A549 (cell line): ENCODE data around the gene SMAD3. TPM values are rescaled to one million over a fixed set of nuclear protein-coding genes. Genes with fewer than 3 reads are reported as not detected.
A peak's percentile ranks its signal among the peaks of the same experiment; 100 is the strongest.

Source experiments
- ATAC-seq, 2 experiments: fragments of 200-7000 bp in 1 of 2; fragments of >200 bp in 1 of 2; cut with Nextera tagmentation in 1 of 2; cut with Tn5 transposase in 1 of 2; 3 replicates each; pipeline versions ENCODE4 v1.8.0 to v1.9.1; 2018 to 2020; ENCODE audit warnings: mild to moderate bottlenecking in 1 of 2, moderate library complexity in 1 of 2
- CTCF ChIA-PET: fragments of 300-600 bp; sonication (Branson Sonifier 250); formaldehyde crosslinking; extraction: SDS; loops from one replicate; lab custom pipeline; 2021; ENCODE audit warnings: antibody characterized with exemption, inconsistent platforms; lab: Yijun Ruan, JAX
- POLR2A ChIA-PET: fragments of 350-600 bp; formaldehyde crosslinking; extraction: SDS; loops from one replicate; lab custom pipeline; 2021; ENCODE audit warnings: antibody characterized with exemption, inconsistent platforms; lab: Yijun Ruan, JAX
- DNase-seq, 2 experiments: peaks; one replicate each; pipeline versions ENCODE4 v3.0.0 to v3.0.0-alpha.2; 2011 to 2016; ENCODE audit warnings: low read depth in 1 of 2, low spot score in 1 of 2
- FAIRE-seq: peaks from 2 replicates; lab custom pipeline; 2011; peaks lifted over from hg19 to GRCh38; lab: Jason Lieb, UNC
- H3K27ac ChIP-seq, 2 experiments: fragments of >200 bp; sonication (Bioruptor Twin); formaldehyde crosslinking; 3 replicates each; pipeline ENCODE4 v1.5.1; 2016 to 2017
- H3K4me1 ChIP-seq: fragments of >200 bp; sonication (Bioruptor Twin); formaldehyde crosslinking; 3 replicates; pipeline ENCODE4 v1.6.1; 2016
- H3K4me2 ChIP-seq: fragments of >200 bp; sonication (Bioruptor Twin); formaldehyde crosslinking; 3 replicates; pipeline ENCODE4 v1.6.1; 2016
- H3K4me3 ChIP-seq: fragments of >200 bp; sonication (Bioruptor Twin); formaldehyde crosslinking; 3 replicates; pipeline ENCODE4 v1.5.1; 2016
- H3K9me3 ChIP-seq: fragments of >200 bp; sonication (Bioruptor Twin); formaldehyde crosslinking; 3 replicates; pipeline ENCODE4 v1.6.1; 2016
- EHF ChIP-seq: fragments of 250-450 bp; sonication (Bioruptor Pico); IDR thresholded peaks from 2 replicates; pipeline ENCODE4 v1.5.0; 2020; ENCODE audit warnings: mild to moderate bottlenecking
- FOSB ChIP-seq: fragments of 250-450 bp; sonication (Bioruptor Pico); IDR thresholded peaks from 2 replicates; pipeline ENCODE4 v1.5.0; 2020; ENCODE audit warnings: mild to moderate bottlenecking, moderate library complexity
- HES2 ChIP-seq: fragments of >200 bp; sonication (Bioruptor Twin); formaldehyde crosslinking; IDR thresholded peaks from 2 replicates; pipeline ENCODE4 v1.6.1; 2016
- HMGXB4 ChIP-seq: fragments of 250-450 bp; sonication (Bioruptor Pico); IDR thresholded peaks from 2 replicates; pipeline ENCODE4 v1.5.0; 2021; ENCODE audit warnings: mild to moderate bottlenecking, moderate library complexity, borderline replicate concordance
- HOXA7 ChIP-seq: fragments of 250-450 bp; sonication (Bioruptor Pico); IDR thresholded peaks from 2 replicates; pipeline ENCODE4 v1.5.0; 2020; ENCODE audit warnings: mild to moderate bottlenecking, moderate library complexity
- HOXB13 ChIP-seq: fragments of 250-450 bp; sonication (Bioruptor Pico); IDR thresholded peaks from 2 replicates; pipeline ENCODE4 v1.5.0; 2020; ENCODE audit warnings: low read depth, mild to moderate bottlenecking, moderate library complexity
- HOXB5 ChIP-seq: fragments of 250-450 bp; sonication (Bioruptor Pico); IDR thresholded peaks from 2 replicates; pipeline ENCODE4 v1.5.0; 2020; ENCODE audit warnings: mild to moderate bottlenecking, moderate library complexity
- JUN ChIP-seq, 2 experiments: fragments of >200 bp; sonication (Bioruptor Twin); formaldehyde crosslinking; IDR thresholded peaks; 2 replicates in 1 of 2; 3 replicates in 1 of 2; pipeline ENCODE4 v1.6.1; 2016 to 2017
- KDM5A ChIP-seq: fragments of 200-600 bp; sonication (generic); IDR thresholded peaks from 2 replicates; pipeline ENCODE4 v1.6.1; 2016; ENCODE audit warnings: antibody characterized with exemption, mild to moderate bottlenecking
- NPAS2 ChIP-seq: fragments of 250-450 bp; sonication (Bioruptor Pico); IDR thresholded peaks from 2 replicates; pipeline ENCODE4 v1.8.0; 2022; ENCODE audit warnings: mild to moderate bottlenecking, moderate library complexity, borderline replicate concordance
- PBX3 ChIP-seq: IDR thresholded peaks from 2 replicates; pipeline ENCODE4 v1.6.1; 2012
- PHF8 ChIP-seq: fragments of 200-600 bp; sonication (generic); IDR thresholded peaks from 2 replicates; pipeline ENCODE4 v1.6.1; 2016; ENCODE audit warnings: low read depth, mild to moderate bottlenecking, antibody characterized with exemption, moderate library complexity, borderline replicate concordance
- POLR2AphosphoS2 ChIP-seq: conservative IDR thresholded peaks from 2 replicates; pipeline ENCODE4 v1.6.1; 2012; ENCODE audit warnings: low read length, improper control_type of control experiment, inconsistent platforms
- RARB ChIP-seq: fragments of 250-450 bp; sonication (Bioruptor Pico); IDR thresholded peaks from 2 replicates; pipeline ENCODE4 v1.8.0; 2021; ENCODE audit warnings: mild to moderate bottlenecking, moderate library complexity
- TFCP2L1 ChIP-seq: fragments of 250-450 bp; sonication (Bioruptor Pico); IDR thresholded peaks from 2 replicates; pipeline ENCODE4 v1.5.0; 2021; ENCODE audit warnings: mild to moderate bottlenecking
- TP53 ChIP-seq: fragments of 250-450 bp; sonication (Bioruptor Pico); IDR thresholded peaks from 2 replicates; pipeline ENCODE4 v1.5.0; 2021; ENCODE audit warnings: mild to moderate bottlenecking, moderate library complexity
- ZNF302 ChIP-seq: fragments of 250-450 bp; sonication (Bioruptor Pico); IDR thresholded peaks from 2 replicates; pipeline ENCODE4 v1.9.0; 2021; ENCODE audit warnings: inconsistent platforms, mild to moderate bottlenecking, moderate library complexity
- WGBS: methylation state at CpG from one replicate; pipeline ENCODE4 v1.1.6; 2017; ENCODE audit errors: missing lambda C conversion rate; 5-methylcytosine and 5-hydroxymethylcytosine counted together
- polyA plus RNA-seq, 4 experiments: library from polyadenylated mRNA; depleted of rRNA in 3 of 4; stranded (reverse); fragments of >200 nt; fragmentation: RNase III in 1 of 4; extraction: RNeasy Plus Mini Kit Qiagen cat#74134 plus additional on column Dnase treatment in 1 of 4; gene quantifications; 2 replicates in 3 of 4; 3 replicates in 1 of 4; pipeline ENCODE4 v1.2.3, GENCODE V29; 2011 to 2017

SMAD3 gene
- polyA plus RNA-seq, 2 of the 4 experiments (the other 2 are of a cell fraction): 74.6 to 77.2 TPM

- no peaks in the 10 kb centered on the region for H3K9me3 ChIP-seq
- TF ChIP-seq KDM5A (no peak), EHF (no peak), FOSB (CRISPR knock-in tag) (peak; percentile 71), HOXB5 (CRISPR knock-in tag) (peak; percentile 33; the same call in 1 of the 2 replicates), HOXB13 (CRISPR knock-in tag) (no peak), ZNF302 (CRISPR knock-in tag) (no peak), TFCP2L1 (peak; percentile 86), NPAS2 (no peak), PBX3 (0 out of 2 replicates have a peak, but pooled peaks have one; percentile 7), HMGXB4 (CRISPR knock-in tag) (no peak), HOXA7 (peak; percentile 91), HES2 (no peak)
- TF ChIP-seq, all 56 proteins: peak for 5
- H3K4me1 ChIP-seq: peaks cover 35% of the 10 kb centered on the region
- no peak overlapping the region for H3K4me2 ChIP-seq
- peak in 1 of 2 experiments; percentile 44 for DNase-seq
- WGBS: 83% methylated on average over 6 of the region's 6 CpGs
- ChIA-PET POLR2A (no interaction called here), CTCF (interaction anchor here (0.9 to 10.5 kb wide), 3 partner anchors 68 to 249 kb away, joined by 3 to 63 read pairs (median 3); no protein-coding TSS in a partner anchor)
- peak in 1 of 2 experiments; percentile 2; a peak in 1 of 6 replicates for ATAC-seq
- peak overlapping the region in 1 of 2 experiments; percentile 65; a peak in 3 of 6 replicates for H3K27ac ChIP-seq
- no peak overlapping the region for H3K4me3 ChIP-seq
- no peak for FAIRE-seq
Measured at GRCh38 chr15:67196222-67196621, 130.8 kb downstream of the SMAD3 start.

- H3K9me3 ChIP-seq: no peaks in the 10 kb centered on the region
- CTCF ChIA-PET: interaction anchor here (0.9 to 10.5 kb wide), 3 partner anchors 68 to 250 kb away, joined by 3 to 63 read pairs (median 3); no protein-coding TSS in a partner anchor
- no peak overlapping the region for H3K4me2 ChIP-seq
- H3K4me3 ChIP-seq: no peak overlapping the region
- TF ChIP-seq PHF8: no peak
- peak; percentile 78; the same call in 1 of the 2 replicates for TF ChIP-seq PBX3
- peak; percentile 96 for TF ChIP-seq POLR2AphosphoS2
- TF ChIP-seq RARB (CRISPR knock-in tag): peak; percentile 10; the same call in 1 of the 2 replicates
- peak; percentile 84; the same call in 1 of the 2 replicates for TF ChIP-seq HOXA7
- TF ChIP-seq FOSB (CRISPR knock-in tag): peak; percentile 39; the same call in 1 of the 2 replicates
- no peak for TF ChIP-seq JUN (IDR thresholded peaks at IDR 0.05)
- TF ChIP-seq TP53 (CRISPR knock-in tag): 0 out of 2 replicates have a peak, but pooled peaks have one; percentile 49
- peak overlapping the region in 1 of 2 experiments; percentile 65; a peak in 3 of 6 replicates for H3K27ac ChIP-seq
- FAIRE-seq (peak; percentile 13), ATAC-seq (peak; percentile 12 to 45; a peak in 4 of 6 replicates), DNase-seq (peak in 1 of 2 experiments; percentile 64)
- peaks cover 29% of the 10 kb centered on the region for H3K4me1 ChIP-seq
- POLR2A ChIA-PET: no interaction called here
- WGBS: 67% methylated on average over 8 of the region's 8 CpGs
Measured at GRCh38 chr15:67196672-67197363, 131.4 kb downstream of the SMAD3 start.
